SK-N-SH (cell line): ENCODE measurements around the gene HECTD4. TPM values are rescaled to one million over a fixed set of nuclear protein-coding genes. Genes with fewer than 3 reads are reported as not detected.
A peak's percentile ranks its signal among the peaks of the same experiment; 100 is the strongest.

Source experiments
- CTCF ChIA-PET: fragments of 300-600, 350-600 bp; formaldehyde crosslinking; extraction: SDS; loops from one replicate; lab custom pipeline; 2021; lab: Yijun Ruan, JAX
- POLR2A ChIA-PET: fragments of 350-600 bp; sonication (Branson Sonifier 250); formaldehyde crosslinking; extraction: SDS; loops from one replicate; lab custom pipeline; 2020; ENCODE audit warnings: antibody characterized with exemption, inconsistent platforms; lab: Yijun Ruan, JAX
- DNase-seq: peaks from one replicate; pipeline ENCODE4 v3.0.0; 2012
- H2AFZ ChIP-seq: fragments of 200-600 bp; sonication (generic); 2 replicates; pipeline ENCODE4 v1.8.1; 2016; ENCODE audit warnings: antibody characterized with exemption, mild to moderate bottlenecking, low read depth
- H3F3A ChIP-seq: fragments of 200-600 bp; sonication (generic); replicated peaks from 2 replicates; pipeline ENCODE3; 2016; ENCODE audit warnings: antibody characterized with exemption, mild to moderate bottlenecking; ENCODE audit not compliant: insufficient read depth
- H3K27ac ChIP-seq, 2 experiments: fragments of 200-500 bp in 1 of 2; fragments of 200-600 bp in 1 of 2; sonication (Bioruptor generic) in 1 of 2; sonication (generic), shearing (Covaris generic) in 1 of 2; 2 replicates each; pipeline versions ENCODE4 v1.5.1 to v1.6.1; 2014 to 2016; ENCODE audit warnings: low read depth in 2 of 2, inconsistent platforms in 1 of 2, low read length in 1 of 2, mild to moderate bottlenecking in 1 of 2, mixed read lengths in 1 of 2
- H3K27me3 ChIP-seq: fragments of 200-600 bp; sonication (generic), shearing (Covaris generic); 2 replicates; pipeline ENCODE4 v1.6.1; 2016; ENCODE audit warnings: mixed run types; ENCODE audit not compliant: insufficient read depth
- H3K36me3 ChIP-seq, 2 experiments: fragments of 200-500 bp in 1 of 2; fragments of 200-600 bp in 1 of 2; sonication (Bioruptor generic) in 1 of 2; sonication (generic) in 1 of 2; replicated peaks in 1 of 2; 2 replicates each; pipeline versions ENCODE3 to v1.5.1; 2014 to 2016; ENCODE audit warnings: low read length in 1 of 2, mild to moderate bottlenecking in 1 of 2; ENCODE audit not compliant: insufficient read depth in 2 of 2, control insufficient read depth in 1 of 2
- H3K4me1 ChIP-seq, 2 experiments: fragments of 200-500 bp in 1 of 2; fragments of 200-600 bp in 1 of 2; sonication (Bioruptor generic) in 1 of 2; sonication (generic), shearing (Covaris generic) in 1 of 2; 2 replicates each; pipeline versions ENCODE4 v1.5.1 to v1.6.1; 2014 to 2016; ENCODE audit warnings: low read depth in 1 of 2, low read length in 1 of 2, mixed run types in 1 of 2; ENCODE audit not compliant: insufficient read depth in 2 of 2, control insufficient read depth in 1 of 2
- H3K4me2 ChIP-seq: fragments of 200-600 bp; sonication (generic), shearing (Covaris generic); 2 replicates; pipeline ENCODE4 v1.6.1; 2017; ENCODE audit warnings: mixed run types
- H3K4me3 ChIP-seq, 2 experiments: fragments of 200-500 bp in 1 of 2; fragments of 200-600 bp in 1 of 2; sonication (Bioruptor generic) in 1 of 2; sonication (generic), shearing (Covaris generic) in 1 of 2; 2 replicates each; pipeline versions ENCODE4 v1.5.1 to v1.8.1; 2014 to 2016; ENCODE audit warnings: low read depth in 2 of 2, inconsistent platforms in 1 of 2, low read length in 1 of 2, mild to moderate bottlenecking in 1 of 2, mixed read lengths in 1 of 2, moderate library complexity in 1 of 2
- H3K79me2 ChIP-seq: fragments of 200-600 bp; sonication (generic); 2 replicates; pipeline ENCODE4 v1.8.1; 2017; ENCODE audit warnings: mild to moderate bottlenecking; ENCODE audit not compliant: insufficient read depth
- H3K9ac ChIP-seq: fragments of 200-600 bp; sonication (generic); 2 replicates; pipeline ENCODE4 v1.6.1; 2017; ENCODE audit warnings: mixed run types
- H3K9me2 ChIP-seq: fragments of 200-600 bp; sonication (generic); 2 replicates; pipeline ENCODE4 v1.6.1; 2017; ENCODE audit warnings: mixed run types
- H3K9me3 ChIP-seq: fragments of 200-600 bp; sonication (generic); 2 replicates; pipeline ENCODE4 v1.6.1; 2017; ENCODE audit warnings: mixed run types, mild to moderate bottlenecking, moderate library complexity
- H4K20me1 ChIP-seq: fragments of 200-600 bp; sonication (generic); 2 replicates; pipeline ENCODE4 v1.6.1; 2017; ENCODE audit warnings: mild to moderate bottlenecking, mixed run types; ENCODE audit not compliant: insufficient read depth
- CHD2 ChIP-seq: fragments of 150-350 bp; IDR thresholded peaks from 2 replicates; pipeline ENCODE4 v1.6.1; 2018; ENCODE audit warnings: low read length; ENCODE audit not compliant: partially characterized antibody
- ELF1 ChIP-seq: IDR thresholded peaks from 2 replicates; pipeline ENCODE4 v1.4.0; 2012
- EP300 ChIP-seq, 2 experiments: IDR thresholded peaks; 2 replicates each; pipeline versions ENCODE4 v1.4.0 to v1.6.1; 2012; ENCODE audit warnings: borderline replicate concordance in 1 of 2, low read depth in 1 of 2, low read length in 1 of 2
- EZH2phosphoT487 ChIP-seq: fragments of 200-600 bp; sonication (generic); IDR thresholded peaks from 2 replicates; pipeline ENCODE4 v1.6.1; 2017; ENCODE audit warnings: low read depth, mixed run types, mild to moderate bottlenecking, antibody characterized with exemption, moderate library complexity, borderline replicate concordance
- FOSL2 ChIP-seq: IDR thresholded peaks from 2 replicates; pipeline ENCODE4 v1.4.0; 2012; ENCODE audit warnings: low read depth, mild to moderate bottlenecking, moderate library complexity, borderline replicate concordance
- GATA2 ChIP-seq: sonication (generic); formaldehyde crosslinking; IDR thresholded peaks from 2 replicates; pipeline ENCODE4 v1.5.0; 2020; ENCODE audit warnings: mild to moderate bottlenecking, missing genetic modification reagents
- MAX ChIP-seq: IDR thresholded peaks from 2 replicates; pipeline ENCODE4 v1.4.0; 2012; ENCODE audit warnings: low read depth
- MEF2A ChIP-seq: IDR thresholded peaks from 2 replicates; pipeline ENCODE4 v1.4.0; 2012; ENCODE audit warnings: low read depth, borderline replicate concordance
- MXI1 ChIP-seq: IDR thresholded peaks from 2 replicates; pipeline ENCODE4 v1.6.1; 2012; ENCODE audit warnings: mild to moderate bottlenecking, low read depth, low read length, improper control_type of control experiment
- NRF1 ChIP-seq: IDR thresholded peaks from 2 replicates; pipeline ENCODE4 v1.6.1; 2012; ENCODE audit warnings: low read depth, mild to moderate bottlenecking, low read length
- POLR2AphosphoS5 ChIP-seq: IDR thresholded peaks from 2 replicates; pipeline ENCODE4 v1.6.1; 2012; ENCODE audit warnings: low read depth, low read length
- RAD21 ChIP-seq: IDR thresholded peaks from 2 replicates; pipeline ENCODE4 v1.6.1; 2012; ENCODE audit warnings: mild to moderate bottlenecking, low read length
- SMC3 ChIP-seq: IDR thresholded peaks from 2 replicates; pipeline ENCODE4 v1.6.1; 2012; ENCODE audit warnings: low read depth, low read length, improper control_type of control experiment
- TCF12 ChIP-seq: IDR thresholded peaks from 2 replicates; pipeline ENCODE4 v1.4.0; 2012
- WGBS: methylation state at CpG from one replicate; pipeline ENCODE4 v1.1.6; 2017; ENCODE audit warnings: low lambda C conversion rate; 5-methylcytosine and 5-hydroxymethylcytosine counted together
- polyA plus RNA-seq, 3 experiments: library from polyadenylated mRNA; depleted of rRNA; stranded (reverse); fragments of >200 nt; gene quantifications; 2 replicates each; pipeline ENCODE4 v1.2.3, GENCODE V29; 2012
- TF ChIP-seq, protein P1 (sequence below): fragments of 150-350 bp; IDR thresholded peaks from 2 replicates; pipeline ENCODE4 v1.6.1; 2017; ENCODE audit warnings: antibody characterized with exemption, low read length, low read depth, borderline replicate concordance
- TF ChIP-seq, protein P2 (sequence below): IDR thresholded peaks from 2 replicates; pipeline ENCODE4 v1.4.0; 2012; ENCODE audit warnings: low read depth, borderline replicate concordance

The HECTD4 gene
- polyA plus RNA-seq, 1 of the 3 experiments (the other 2 are of a cell fraction) = 14.6 TPM

GRCh38 chr12:112354399-112354798 lies 27.8 kb downstream of the HECTD4 start:
- no peak overlapping the region for H3K9ac ChIP-seq
- H2AFZ ChIP-seq = no peak overlapping the region
- peaks cover under 1 to 6% of the 10 kb centered on the region in 2 experiments; a peak in 2 of 4 replicates for H3K4me1 ChIP-seq
- H3F3A ChIP-seq = no peaks in the 10 kb centered on the region
- H3K79me2 ChIP-seq = peaks cover 70% of the 10 kb centered on the region
- TF ChIP-seq POLR2AphosphoS5 (no peak), MAX (no peak), EZH2phosphoT487 (no peak), NRF1 (no peak), CHD2 (no peak), EP300 (IDR thresholded peaks at IDR 0.05; ENCODE audit: borderline replicate concordance in 1 of 2, low read depth in 1 of 2, low read length in 1 of 2) (no peak), TCF12 (no peak), ELF1 (no peak), SMC3 (no peak), MXI1 (no peak)
- TF ChIP-seq, protein P1, sequence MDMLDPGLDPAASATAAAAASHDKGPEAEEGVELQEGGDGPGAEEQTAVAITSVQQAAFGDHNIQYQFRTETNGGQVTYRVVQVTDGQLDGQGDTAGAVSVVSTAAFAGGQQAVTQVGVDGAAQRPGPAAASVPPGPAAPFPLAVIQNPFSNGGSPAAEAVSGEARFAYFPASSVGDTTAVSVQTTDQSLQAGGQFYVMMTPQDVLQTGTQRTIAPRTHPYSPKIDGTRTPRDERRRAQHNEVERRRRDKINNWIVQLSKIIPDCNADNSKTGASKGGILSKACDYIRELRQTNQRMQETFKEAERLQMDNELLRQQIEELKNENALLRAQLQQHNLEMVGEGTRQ = no peak
- TF ChIP-seq, protein P2, sequence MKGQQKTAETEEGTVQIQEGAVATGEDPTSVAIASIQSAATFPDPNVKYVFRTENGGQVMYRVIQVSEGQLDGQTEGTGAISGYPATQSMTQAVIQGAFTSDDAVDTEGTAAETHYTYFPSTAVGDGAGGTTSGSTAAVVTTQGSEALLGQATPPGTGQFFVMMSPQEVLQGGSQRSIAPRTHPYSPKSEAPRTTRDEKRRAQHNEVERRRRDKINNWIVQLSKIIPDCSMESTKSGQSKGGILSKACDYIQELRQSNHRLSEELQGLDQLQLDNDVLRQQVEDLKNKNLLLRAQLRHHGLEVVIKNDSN = no peak
- no peak overlapping the region for H3K27ac ChIP-seq
- H3K4me2 ChIP-seq = no peak overlapping the region
- 84% methylated on average over 4 of the region's 4 CpGs for WGBS
- H3K9me3 ChIP-seq = no peaks in the 10 kb centered on the region
- H4K20me1 ChIP-seq = peaks cover 6% of the 10 kb centered on the region
- ChIA-PET CTCF (interaction anchor here (0.6 to 0.9 kb wide), 2 partner anchors 13 to 279 kb away, joined by 3 read pairs; no protein-coding TSS in a partner anchor), POLR2A (no interaction called here)
- no peaks in the 10 kb centered on the region for H3K27me3 ChIP-seq
- no peak for DNase-seq
- H3K36me3 ChIP-seq = no peaks in the 10 kb centered on the region
- no peak overlapping the region for H3K4me3 ChIP-seq
- H3K9me2 ChIP-seq = no peaks in the 10 kb centered on the region

DNA sequence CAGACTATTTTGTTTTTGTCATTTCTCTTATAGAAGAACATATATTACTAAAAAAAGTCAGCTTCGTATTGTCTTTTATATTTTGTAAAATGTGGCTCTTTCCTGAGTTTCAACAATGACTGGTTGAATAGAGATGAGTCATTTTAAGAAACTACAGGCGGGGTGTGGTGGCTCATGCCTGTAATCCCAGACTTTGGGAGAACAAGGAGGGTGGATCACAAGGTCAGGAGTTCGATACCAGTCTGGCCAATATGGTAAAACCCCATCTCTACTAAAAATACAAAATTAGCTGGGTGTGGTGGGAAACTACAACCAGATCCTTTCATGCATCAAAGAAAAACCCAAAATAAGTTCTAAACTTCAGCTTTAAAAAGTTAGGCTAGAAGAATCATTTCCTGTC lies 28.8 kb downstream of the HECTD4 start:
- no peaks in the 10 kb centered on the region for H3K36me3 ChIP-seq
- H3K9me3 ChIP-seq = no peaks in the 10 kb centered on the region
- peaks cover 72% of the 10 kb centered on the region for H3K79me2 ChIP-seq
- H3F3A ChIP-seq = no peaks in the 10 kb centered on the region
- no peaks in the 10 kb centered on the region for H3K9me2 ChIP-seq
- H3K9ac ChIP-seq = no peak overlapping the region
- H4K20me1 ChIP-seq = peaks cover 6% of the 10 kb centered on the region
- no peak for DNase-seq
- POLR2A ChIA-PET = no interaction called here
- no peaks in the 10 kb centered on the region for H3K27me3 ChIP-seq
- H3K27ac ChIP-seq = no peak overlapping the region
- WGBS = 89% methylated on average over 3 of the region's 3 CpGs
- no peak overlapping the region for H3K4me2 ChIP-seq
- H3K4me1 ChIP-seq = peaks cover 3 to 6% of the 10 kb centered on the region in 2 experiments; a peak in 2 of 4 replicates
- CTCF ChIA-PET = no interaction called here
- no peak for TF ChIP-seq RAD21
- no peak for TF ChIP-seq GATA2 (CRISPR knock-in tag)
- TF ChIP-seq MEF2A = no peak
- TF ChIP-seq FOSL2 = peak; percentile 25; the same call in 1 of the 2 replicates
- H3K4me3 ChIP-seq = no peak overlapping the region
- no peak overlapping the region for H2AFZ ChIP-seq
